ENCODE results near the gene SAT1. TPM values are rescaled to one million over a fixed set of nuclear protein-coding genes. Genes with fewer than 3 reads are reported as not detected.

SAT1 gene
- total and polyA plus RNA-seq, 9 donors = 58.7 to 3,021 (median 164) TPM

- intact Hi-C loops (cut with DNase I) = loop anchor here in 1 of 4 donors (10.0 kb wide), 1 partner anchor 118 kb away; the partner anchor contains the start of genes APOO and CXorf58
- TF ChIP-seq CTCF (IDR thresholded peaks at IDR 0.05) = no peak
- TF ChIP-seq POLR2A (IDR thresholded peaks at IDR 0.05) = no peak
- no peak for TF ChIP-seq EP300 (IDR thresholded peaks at IDR 0.05)
- H3K36me3 ChIP-seq = no peaks in the 10 kb centered on the region
- DNase-seq = no peak
- H3K4me3 ChIP-seq = no peak overlapping the region
- 72 to 78% (median 74%) methylated on average over 11 of the region's 11 CpGs for WGBS, 3 donors
- H3K4me1 ChIP-seq (ENCODE audit: insufficient read depth) = peaks cover 2% of the 10 kb centered on the region
- H3K9me3 ChIP-seq = no peaks in the 10 kb centered on the region
- no peak overlapping the region for H3K27ac ChIP-seq
- no peaks in the 10 kb centered on the region for H3K27me3 ChIP-seq
Observed at GRCh38 chrX:23786268-23786815, 3.4 kb downstream of the SAT1 start.

- Histone ChIP-seq H3K27ac (no peak overlapping the region), H3K27me3 (no peaks in the 10 kb centered on the region), H3K4me3 (no peak overlapping the region), H3K4me1 (ENCODE audit: insufficient read depth) (peaks cover 2% of the 10 kb centered on the region), H3K36me3 (no peaks in the 10 kb centered on the region), H3K9me3 (no peaks in the 10 kb centered on the region)
- intact Hi-C loops (cut with DNase I) = loop anchor here in 1 of 4 donors (10.0 kb wide), 1 partner anchor 117 kb away; the partner anchor contains the start of genes APOO and CXorf58
- TF ChIP-seq CTCF (IDR thresholded peaks at IDR 0.05) (no peak), POLR2A (IDR thresholded peaks at IDR 0.05) (no peak), EP300 (IDR thresholded peaks at IDR 0.05) (no peak)
- DNase-seq = no peak
- 76 to 88% (median 87%) methylated on average over 2 of the region's 2 CpGs for WGBS, 3 donors
Observed at GRCh38 chrX:23787745-23788118, 4.8 kb downstream of the SAT1 start.

GRCh38 chrX:23788521-23788920, 5.5 kb downstream of the SAT1 start:
- no peaks in the 10 kb centered on the region for H3K27me3 ChIP-seq
- no peak for DNase-seq
- no peaks in the 10 kb centered on the region for H3K9me3 ChIP-seq
- peaks cover 2% of the 10 kb centered on the region for H3K4me1 ChIP-seq (ENCODE audit: insufficient read depth)
- intact Hi-C loops (cut with DNase I) = loop anchor here in 1 of 4 donors (10.0 kb wide), 1 partner anchor 116 kb away; the partner anchor contains the start of genes APOO and CXorf58
- no peak overlapping the region for H3K27ac ChIP-seq
- H3K4me3 ChIP-seq = no peak overlapping the region
- TF ChIP-seq CTCF (IDR thresholded peaks at IDR 0.05) (no peak), EP300 (IDR thresholded peaks at IDR 0.05) (no peak), POLR2A (IDR thresholded peaks at IDR 0.05) (no peak)
- H3K36me3 ChIP-seq = no peaks in the 10 kb centered on the region

DNA sequence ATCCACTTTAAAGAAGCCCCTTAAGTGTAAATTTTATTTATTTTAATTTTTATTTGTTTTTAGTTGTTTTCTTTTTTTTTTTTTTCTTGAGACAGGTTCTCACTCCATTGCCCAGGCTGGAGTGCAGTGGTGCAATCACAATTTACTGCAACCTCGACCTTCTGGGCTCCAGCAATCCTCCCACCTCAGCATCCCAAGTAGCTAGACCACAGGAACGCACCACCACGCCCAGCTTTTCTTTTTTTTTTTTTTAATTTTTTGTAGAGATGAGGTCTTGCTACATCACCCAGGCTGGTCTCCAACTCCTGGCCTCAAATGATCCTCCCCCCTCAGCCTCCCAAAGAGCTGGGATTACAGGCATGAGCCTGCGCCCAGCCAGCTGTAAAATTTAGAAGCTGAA, 6.0 kb downstream of the SAT1 start:
- no peak for TF ChIP-seq CTCF (IDR thresholded peaks at IDR 0.05)
- TF ChIP-seq POLR2A (IDR thresholded peaks at IDR 0.05) = no peak
- TF ChIP-seq EP300 (IDR thresholded peaks at IDR 0.05) = no peak
- intact Hi-C loops (cut with DNase I) = loop anchor here in 1 of 4 donors (10.0 kb wide), 1 partner anchor 116 kb away; the partner anchor contains the start of genes APOO and CXorf58
- WGBS, 3 donors = 56 to 72% (median 58%) methylated on average over 4 of the region's 4 CpGs
- H3K4me1 ChIP-seq (ENCODE audit: insufficient read depth) = peaks cover 2% of the 10 kb centered on the region
- H3K27me3 ChIP-seq = no peaks in the 10 kb centered on the region
- H3K36me3 ChIP-seq = no peaks in the 10 kb centered on the region
- no peak for DNase-seq
- no peaks in the 10 kb centered on the region for H3K9me3 ChIP-seq
- no peak overlapping the region for H3K4me3 ChIP-seq
- H3K27ac ChIP-seq = no peak overlapping the region
